WTC11 (cell line): ENCODE results near the gene CNMD. TPM values are rescaled to one million over a fixed set of nuclear protein-coding genes. Genes with fewer than 3 reads are reported as not detected.

ENCODE experiments used
- ATAC-seq: fragments of 200-7000 bp; cut with Tn5 transposase; 2 replicates; pipeline ENCODE4 v1.10.0; 2021; ENCODE audit warnings: mild to moderate bottlenecking, moderate library complexity
- CTCF ChIA-PET: fragments of 300-600 bp; sonication (Branson Sonifier 250); formaldehyde crosslinking; loops from one replicate; lab custom pipeline; 2021; ENCODE audit warnings: antibody characterized with exemption; lab: Charles Lee
- POLR2A ChIA-PET: fragments of 350-600 bp; sonication (Branson Sonifier 250); formaldehyde crosslinking; loops from one replicate; lab custom pipeline; 2021; ENCODE audit warnings: antibody characterized with exemption; lab: Charles Lee
- DNase-seq: peaks from one replicate; pipeline ENCODE4 v3.0.0; 2021; ENCODE audit warnings: low spot score
- H3K27ac Mint-ChIP-seq: 2 replicates; pipeline ENCODE4 v1.8.0; 2021; ENCODE audit warnings: mixed read lengths
- H3K27me3 Mint-ChIP-seq: 2 replicates; pipeline ENCODE4 v1.8.0; 2021; ENCODE audit warnings: low read depth, mild to moderate bottlenecking, moderate library complexity, mixed read lengths
- H3K36me3 Mint-ChIP-seq: 2 replicates; pipeline ENCODE4 v1.8.0; 2021; ENCODE audit warnings: mixed read lengths
- H3K4me1 Mint-ChIP-seq: 2 replicates; pipeline ENCODE4 v1.8.0; 2022; ENCODE audit warnings: mixed read lengths
- H3K4me3 Mint-ChIP-seq: 2 replicates; pipeline ENCODE4 v1.8.0; 2021; ENCODE audit warnings: mild to moderate bottlenecking, moderate library complexity, mixed read lengths
- H3K9me3 Mint-ChIP-seq: 2 replicates; pipeline ENCODE4 v1.8.0; 2021; ENCODE audit warnings: mixed read lengths
- CDX4 ChIP-seq: fragments of 250-450 bp; sonication (Bioruptor Pico); IDR thresholded peaks from 2 replicates; pipeline ENCODE4 v1.9.0; 2021; ENCODE audit warnings: moderate library complexity, mild to moderate bottlenecking, inconsistent platforms, borderline replicate concordance
- CREB1 ChIP-seq: sonication (generic); formaldehyde crosslinking; IDR thresholded peaks from 2 replicates; pipeline ENCODE4 v1.8.0; 2023; ENCODE audit warnings: mild to moderate bottlenecking, missing genetic modification reagents
- ELF4 ChIP-seq: sonication (generic); formaldehyde crosslinking; IDR thresholded peaks from 2 replicates; pipeline ENCODE4 v1.8.1; 2022; ENCODE audit warnings: low read depth, mild to moderate bottlenecking, moderate library complexity, missing genetic modification reagents
- EMX1 ChIP-seq: fragments of 250-450 bp; sonication (Bioruptor Pico); IDR thresholded peaks from 2 replicates; pipeline ENCODE4 v1.8.0; 2021; ENCODE audit warnings: mild to moderate bottlenecking
- ESRRA ChIP-seq: sonication (generic); formaldehyde crosslinking; IDR thresholded peaks from 2 replicates; pipeline ENCODE4 v1.8.1; 2022; ENCODE audit warnings: mild to moderate bottlenecking, missing genetic modification reagents, borderline replicate concordance
- FOXJ3 ChIP-seq: sonication (generic); formaldehyde crosslinking; IDR thresholded peaks from 2 replicates; pipeline ENCODE4 v1.9.0; 2021; ENCODE audit warnings: missing genetic modification reagents, mild to moderate bottlenecking, borderline replicate concordance
- FOXP1 ChIP-seq: sonication (generic); formaldehyde crosslinking; IDR thresholded peaks from 2 replicates; pipeline ENCODE4 v1.8.0; 2022; ENCODE audit warnings: missing genetic modification reagents, mild to moderate bottlenecking, moderate library complexity, borderline replicate concordance
- FOXP4 ChIP-seq: sonication (generic); formaldehyde crosslinking; IDR thresholded peaks from 2 replicates; pipeline ENCODE4 v1.8.0; 2022; ENCODE audit warnings: mild to moderate bottlenecking, missing genetic modification reagents
- GTF2I ChIP-seq: fragments of 250-450 bp; sonication (Bioruptor Pico); conservative IDR thresholded peaks from 2 replicates; pipeline ENCODE4 v1.4.0; 2021; ENCODE audit warnings: mild to moderate bottlenecking
- IRF2 ChIP-seq: sonication (generic); formaldehyde crosslinking; IDR thresholded peaks from 2 replicates; pipeline ENCODE4 v1.8.0; 2022; ENCODE audit warnings: low read depth, missing genetic modification reagents, borderline replicate concordance
- NFATC4 ChIP-seq: fragments of 250-450 bp; sonication (Bioruptor Pico); IDR thresholded peaks from 2 replicates; pipeline ENCODE4 v1.9.0; 2021; ENCODE audit warnings: mild to moderate bottlenecking
- NFE2L1 ChIP-seq: sonication (generic); formaldehyde crosslinking; IDR thresholded peaks from 2 replicates; pipeline ENCODE4 v1.8.1; 2023; ENCODE audit warnings: missing genetic modification reagents
- NR1H2 ChIP-seq: sonication (generic); formaldehyde crosslinking; IDR thresholded peaks from 2 replicates; pipeline ENCODE4 v1.9.0; 2021; ENCODE audit warnings: mild to moderate bottlenecking, moderate library complexity, missing genetic modification reagents
- PRRX2 ChIP-seq: fragments of 250-450 bp; sonication (Bioruptor Pico); IDR thresholded peaks from 2 replicates; pipeline ENCODE4 v1.8.0; 2021; ENCODE audit warnings: mild to moderate bottlenecking
- SMAD3 ChIP-seq: sonication (generic); formaldehyde crosslinking; IDR thresholded peaks from 2 replicates; pipeline ENCODE4 v1.8.0; 2022; ENCODE audit warnings: missing genetic modification reagents, mild to moderate bottlenecking, borderline replicate concordance
- TEAD4 ChIP-seq: sonication (generic); formaldehyde crosslinking; IDR thresholded peaks from 2 replicates; pipeline ENCODE4 v1.8.0; 2022; ENCODE audit warnings: mild to moderate bottlenecking, missing genetic modification reagents
- ZMAT4 ChIP-seq: fragments of 250-450 bp; sonication (Bioruptor Pico); IDR thresholded peaks from 2 replicates; pipeline ENCODE4 v1.9.0; 2021; ENCODE audit warnings: mild to moderate bottlenecking
- ZNF121 ChIP-seq: sonication (generic); formaldehyde crosslinking; IDR thresholded peaks from 2 replicates; pipeline ENCODE4 v1.8.0; 2023; ENCODE audit warnings: missing genetic modification reagents
- ZNF219 ChIP-seq: sonication (generic); formaldehyde crosslinking; IDR thresholded peaks from 2 replicates; pipeline ENCODE4 v1.8.0; 2023; ENCODE audit warnings: missing genetic modification reagents, mild to moderate bottlenecking, borderline replicate concordance
- ZNF416 ChIP-seq: fragments of 250-450 bp; sonication (Bioruptor Pico); IDR thresholded peaks from 2 replicates; pipeline ENCODE4 v1.9.0; 2021; ENCODE audit warnings: mild to moderate bottlenecking, inconsistent platforms
- total RNA-seq: library from RNA; stranded (reverse); gene quantifications from 3 replicates; pipeline ENCODE4 v1.2.3, GENCODE V29; 2021
- TF ChIP-seq, protein P1 (sequence below): sonication (generic); formaldehyde crosslinking; IDR thresholded peaks from 2 replicates; pipeline ENCODE4 v1.8.1; 2022; ENCODE audit warnings: missing genetic modification reagents, borderline replicate concordance
- TF ChIP-seq, protein P2 (sequence below): sonication (generic); formaldehyde crosslinking; IDR thresholded peaks from 2 replicates; pipeline ENCODE4 v1.8.1; 2023; ENCODE audit warnings: mild to moderate bottlenecking, missing genetic modification reagents, moderate library complexity
- TF ChIP-seq, protein P3 (sequence below): sonication (generic); formaldehyde crosslinking; IDR thresholded peaks from 2 replicates; pipeline ENCODE4 v1.8.0; 2022; ENCODE audit warnings: mild to moderate bottlenecking, missing genetic modification reagents
- TF ChIP-seq, protein P4 (sequence below): sonication (generic); formaldehyde crosslinking; IDR thresholded peaks from 2 replicates; pipeline ENCODE4 v1.8.0; 2023; ENCODE audit warnings: missing genetic modification reagents
- TF ChIP-seq, protein P5 (sequence below): sonication (generic); formaldehyde crosslinking; conservative IDR thresholded peaks from 2 replicates; pipeline ENCODE4 v1.8.1; 2023; ENCODE audit warnings: mild to moderate bottlenecking, low read depth, missing genetic modification reagents, moderate library complexity

Gene CNMD
- total RNA-seq, 1 experiment from 2014 or later, result 95.1 TPM

GRCh38 chr13:52677823-52678222 is 61.8 kb downstream of the CNMD start:
- Mint-ChIP-seq H3K4me1 (no peaks in the 10 kb centered on the region), H3K27me3 (no peaks in the 10 kb centered on the region), H3K27ac (no peak overlapping the region; the same call in 1 of the 2 replicates), H3K36me3 (peaks cover 36% of the 10 kb centered on the region), H3K9me3 (no peaks in the 10 kb centered on the region), H3K4me3 (no peak overlapping the region)
- CTCF ChIA-PET, result interaction anchor here (1.0 kb wide), 1 partner anchor 13 kb away, joined by 4 read pairs; no protein-coding TSS in a partner anchor
- DNase-seq (no peak), ATAC-seq (no peak)
- POLR2A ChIA-PET, result no interaction called here
- TF ChIP-seq IRF2, result no peak
- TF ChIP-seq, protein P1, sequence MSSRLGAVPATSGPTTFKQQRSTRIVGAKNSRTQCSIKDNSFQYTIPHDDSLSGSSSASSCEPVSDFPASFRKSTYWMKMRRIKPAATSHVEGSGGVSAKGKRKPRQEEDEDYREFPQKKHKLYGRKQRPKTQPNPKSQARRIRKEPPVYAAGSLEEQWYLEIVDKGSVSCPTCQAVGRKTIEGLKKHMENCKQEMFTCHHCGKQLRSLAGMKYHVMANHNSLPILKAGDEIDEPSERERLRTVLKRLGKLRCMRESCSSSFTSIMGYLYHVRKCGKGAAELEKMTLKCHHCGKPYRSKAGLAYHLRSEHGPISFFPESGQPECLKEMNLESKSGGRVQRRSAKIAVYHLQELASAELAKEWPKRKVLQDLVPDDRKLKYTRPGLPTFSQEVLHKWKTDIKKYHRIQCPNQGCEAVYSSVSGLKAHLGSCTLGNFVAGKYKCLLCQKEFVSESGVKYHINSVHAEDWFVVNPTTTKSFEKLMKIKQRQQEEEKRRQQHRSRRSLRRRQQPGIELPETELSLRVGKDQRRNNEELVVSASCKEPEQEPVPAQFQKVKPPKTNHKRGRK (CRISPR knock-in tag), result no peak

- DNase-seq (no peak), ATAC-seq (no peak)
- Mint-ChIP-seq H3K4me3 (no peak overlapping the region), H3K27me3 (no peaks in the 10 kb centered on the region), H3K27ac (no peak overlapping the region), H3K36me3 (peaks cover 26% of the 10 kb centered on the region), H3K9me3 (no peaks in the 10 kb centered on the region), H3K4me1 (no peaks in the 10 kb centered on the region)
- POLR2A ChIA-PET, result no interaction called here
- CTCF ChIA-PET, result interaction anchor here (1.1 kb wide), 1 partner anchor 173 kb away, joined by 4 read pairs; no protein-coding TSS in a partner anchor
- TF ChIP-seq, protein P2, sequence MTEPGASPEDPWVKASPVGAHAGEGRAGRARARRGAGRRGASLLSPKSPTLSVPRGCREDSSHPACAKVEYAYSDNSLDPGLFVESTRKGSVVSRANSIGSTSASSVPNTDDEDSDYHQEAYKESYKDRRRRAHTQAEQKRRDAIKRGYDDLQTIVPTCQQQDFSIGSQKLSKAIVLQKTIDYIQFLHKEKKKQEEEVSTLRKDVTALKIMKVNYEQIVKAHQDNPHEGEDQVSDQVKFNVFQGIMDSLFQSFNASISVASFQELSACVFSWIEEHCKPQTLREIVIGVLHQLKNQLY (CRISPR knock-in tag), result no peak
- TF ChIP-seq PRRX2 (CRISPR knock-in tag) (no peak), CDX4 (CRISPR knock-in tag) (no peak), ELF4 (no peak), IRF2 (no peak), SMAD3 (no peak), ZNF219 (no peak), FOXP1 (CRISPR knock-in tag) (no peak), TEAD4 (no peak), NFATC4 (CRISPR knock-in tag) (no peak), NR1H2 (CRISPR knock-in tag) (no peak), EMX1 (CRISPR knock-in tag) (no peak), ZNF416 (CRISPR knock-in tag) (no peak)
- TF ChIP-seq, protein P3, sequence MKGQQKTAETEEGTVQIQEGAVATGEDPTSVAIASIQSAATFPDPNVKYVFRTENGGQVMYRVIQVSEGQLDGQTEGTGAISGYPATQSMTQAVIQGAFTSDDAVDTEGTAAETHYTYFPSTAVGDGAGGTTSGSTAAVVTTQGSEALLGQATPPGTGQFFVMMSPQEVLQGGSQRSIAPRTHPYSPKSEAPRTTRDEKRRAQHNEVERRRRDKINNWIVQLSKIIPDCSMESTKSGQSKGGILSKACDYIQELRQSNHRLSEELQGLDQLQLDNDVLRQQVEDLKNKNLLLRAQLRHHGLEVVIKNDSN (CRISPR knock-in tag), result no peak
- TF ChIP-seq, protein P4, sequence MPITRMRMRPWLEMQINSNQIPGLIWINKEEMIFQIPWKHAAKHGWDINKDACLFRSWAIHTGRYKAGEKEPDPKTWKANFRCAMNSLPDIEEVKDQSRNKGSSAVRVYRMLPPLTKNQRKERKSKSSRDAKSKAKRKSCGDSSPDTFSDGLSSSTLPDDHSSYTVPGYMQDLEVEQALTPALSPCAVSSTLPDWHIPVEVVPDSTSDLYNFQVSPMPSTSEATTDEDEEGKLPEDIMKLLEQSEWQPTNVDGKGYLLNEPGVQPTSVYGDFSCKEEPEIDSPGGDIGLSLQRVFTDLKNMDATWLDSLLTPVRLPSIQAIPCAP, result no peak
- TF ChIP-seq, protein P5, sequence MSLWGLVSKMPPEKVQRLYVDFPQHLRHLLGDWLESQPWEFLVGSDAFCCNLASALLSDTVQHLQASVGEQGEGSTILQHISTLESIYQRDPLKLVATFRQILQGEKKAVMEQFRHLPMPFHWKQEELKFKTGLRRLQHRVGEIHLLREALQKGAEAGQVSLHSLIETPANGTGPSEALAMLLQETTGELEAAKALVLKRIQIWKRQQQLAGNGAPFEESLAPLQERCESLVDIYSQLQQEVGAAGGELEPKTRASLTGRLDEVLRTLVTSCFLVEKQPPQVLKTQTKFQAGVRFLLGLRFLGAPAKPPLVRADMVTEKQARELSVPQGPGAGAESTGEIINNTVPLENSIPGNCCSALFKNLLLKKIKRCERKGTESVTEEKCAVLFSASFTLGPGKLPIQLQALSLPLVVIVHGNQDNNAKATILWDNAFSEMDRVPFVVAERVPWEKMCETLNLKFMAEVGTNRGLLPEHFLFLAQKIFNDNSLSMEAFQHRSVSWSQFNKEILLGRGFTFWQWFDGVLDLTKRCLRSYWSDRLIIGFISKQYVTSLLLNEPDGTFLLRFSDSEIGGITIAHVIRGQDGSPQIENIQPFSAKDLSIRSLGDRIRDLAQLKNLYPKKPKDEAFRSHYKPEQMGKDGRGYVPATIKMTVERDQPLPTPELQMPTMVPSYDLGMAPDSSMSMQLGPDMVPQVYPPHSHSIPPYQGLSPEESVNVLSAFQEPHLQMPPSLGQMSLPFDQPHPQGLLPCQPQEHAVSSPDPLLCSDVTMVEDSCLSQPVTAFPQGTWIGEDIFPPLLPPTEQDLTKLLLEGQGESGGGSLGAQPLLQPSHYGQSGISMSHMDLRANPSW, result no peak
Measured at GRCh38 chr13:52673465-52673864, 66.2 kb downstream of the CNMD start.

DNA sequence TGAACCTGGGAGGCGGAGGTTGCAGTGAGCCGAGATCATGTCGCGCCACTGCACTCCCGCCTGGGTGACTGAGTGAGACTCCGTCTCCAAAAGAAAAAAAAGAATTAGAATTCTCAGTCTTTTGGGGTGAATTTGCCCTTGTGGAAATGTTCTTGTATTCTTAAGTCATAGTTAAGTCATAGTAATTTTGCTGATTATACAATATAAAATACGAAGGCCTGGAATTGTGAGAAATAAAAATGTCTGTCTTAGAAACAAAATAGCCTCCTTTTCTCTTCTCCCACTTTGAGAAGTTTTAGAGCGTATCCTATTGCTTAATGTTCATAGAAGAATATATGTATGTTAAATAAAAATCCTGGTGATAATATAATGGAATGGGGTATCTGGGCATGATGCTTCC is 68.9 kb downstream of the CNMD start:
- Mint-ChIP-seq H3K4me3 (no peak overlapping the region), H3K4me1 (peaks cover 2% of the 10 kb centered on the region; the same call in 1 of the 2 replicates), H3K27ac (no peak overlapping the region), H3K27me3 (no peaks in the 10 kb centered on the region), H3K9me3 (no peaks in the 10 kb centered on the region), H3K36me3 (peaks cover 34% of the 10 kb centered on the region)
- ATAC-seq (no peak), DNase-seq (no peak)
- POLR2A ChIA-PET, result no interaction called here
- CTCF ChIA-PET, result no interaction called here
- no peak for TF ChIP-seq FOXJ3 (CRISPR knock-in tag)
- TF ChIP-seq GTF2I (CRISPR knock-in tag), result no peak
- no peak for TF ChIP-seq ZNF121
- TF ChIP-seq ESRRA (CRISPR knock-in tag), result no peak
- TF ChIP-seq FOXP4 (CRISPR knock-in tag), result no peak
- TF ChIP-seq CREB1 (CRISPR knock-in tag), result no peak
- no peak for TF ChIP-seq ZMAT4 (CRISPR knock-in tag)
- TF ChIP-seq NFE2L1, result no peak
